ENCODE data around the gene APAF1.

Gene APAF1

DNA sequence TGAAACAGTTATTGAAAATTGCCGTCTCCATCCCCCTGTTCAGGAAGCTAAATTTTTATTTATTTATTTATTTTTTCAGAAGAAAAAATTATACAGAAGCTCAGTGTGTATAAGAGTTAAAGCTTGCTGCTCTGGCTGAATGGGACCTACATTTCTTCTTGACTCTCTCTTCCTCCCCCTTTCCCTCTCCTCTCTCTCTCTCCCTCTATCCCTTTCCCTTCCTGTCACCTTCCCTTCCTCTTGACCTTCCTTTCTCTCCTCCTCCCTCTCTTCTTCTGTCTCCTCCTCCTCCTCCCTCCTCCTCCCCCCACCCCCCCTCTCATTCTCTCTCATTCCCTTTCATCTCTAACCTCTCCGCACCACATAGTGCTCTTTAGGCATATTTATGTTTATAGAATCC lies 39.1 kb downstream of the APAF1 start:
- TF ChIP-seq, protein P1, sequence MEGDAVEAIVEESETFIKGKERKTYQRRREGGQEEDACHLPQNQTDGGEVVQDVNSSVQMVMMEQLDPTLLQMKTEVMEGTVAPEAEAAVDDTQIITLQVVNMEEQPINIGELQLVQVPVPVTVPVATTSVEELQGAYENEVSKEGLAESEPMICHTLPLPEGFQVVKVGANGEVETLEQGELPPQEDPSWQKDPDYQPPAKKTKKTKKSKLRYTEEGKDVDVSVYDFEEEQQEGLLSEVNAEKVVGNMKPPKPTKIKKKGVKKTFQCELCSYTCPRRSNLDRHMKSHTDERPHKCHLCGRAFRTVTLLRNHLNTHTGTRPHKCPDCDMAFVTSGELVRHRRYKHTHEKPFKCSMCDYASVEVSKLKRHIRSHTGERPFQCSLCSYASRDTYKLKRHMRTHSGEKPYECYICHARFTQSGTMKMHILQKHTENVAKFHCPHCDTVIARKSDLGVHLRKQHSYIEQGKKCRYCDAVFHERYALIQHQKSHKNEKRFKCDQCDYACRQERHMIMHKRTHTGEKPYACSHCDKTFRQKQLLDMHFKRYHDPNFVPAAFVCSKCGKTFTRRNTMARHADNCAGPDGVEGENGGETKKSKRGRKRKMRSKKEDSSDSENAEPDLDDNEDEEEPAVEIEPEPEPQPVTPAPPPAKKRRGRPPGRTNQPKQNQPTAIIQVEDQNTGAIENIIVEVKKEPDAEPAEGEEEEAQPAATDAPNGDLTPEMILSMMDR (conservative IDR thresholded peaks at IDR 0.05; ENCODE audit: control insufficient read depth, insufficient read depth, low read depth, low read length), result no peak
- DNase-seq (ENCODE audit: low read depth), result no peak
- H3K4me3 ChIP-seq (ENCODE audit: control insufficient read depth, low read depth, low read length), result no peak overlapping the region

DNA sequence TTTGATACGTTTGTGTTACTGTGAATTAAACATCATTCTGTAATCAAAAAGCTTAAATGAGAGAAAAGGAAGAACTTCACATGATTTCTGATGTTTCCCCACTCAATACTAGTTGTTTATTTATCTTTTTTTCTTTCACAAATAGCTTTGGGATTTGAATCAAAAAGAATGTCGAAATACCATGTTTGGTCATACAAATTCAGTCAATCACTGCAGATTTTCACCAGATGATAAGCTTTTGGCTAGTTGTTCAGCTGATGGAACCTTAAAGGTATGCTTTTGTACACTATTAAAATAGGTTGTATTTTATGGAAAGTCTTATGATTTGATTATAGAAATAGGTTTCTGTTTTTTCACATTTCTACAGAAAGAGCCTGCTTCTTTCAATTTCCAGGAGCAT lies 41.5 kb downstream of the APAF1 start:
- H3K4me3 ChIP-seq (ENCODE audit: control insufficient read depth, low read depth, low read length), result no peak overlapping the region
- DNase-seq (ENCODE audit: low read depth), result peak; percentile 22
- TF ChIP-seq, protein P1 (conservative IDR thresholded peaks at IDR 0.05; ENCODE audit: control insufficient read depth, insufficient read depth, low read depth, low read length), result no peak

DNA sequence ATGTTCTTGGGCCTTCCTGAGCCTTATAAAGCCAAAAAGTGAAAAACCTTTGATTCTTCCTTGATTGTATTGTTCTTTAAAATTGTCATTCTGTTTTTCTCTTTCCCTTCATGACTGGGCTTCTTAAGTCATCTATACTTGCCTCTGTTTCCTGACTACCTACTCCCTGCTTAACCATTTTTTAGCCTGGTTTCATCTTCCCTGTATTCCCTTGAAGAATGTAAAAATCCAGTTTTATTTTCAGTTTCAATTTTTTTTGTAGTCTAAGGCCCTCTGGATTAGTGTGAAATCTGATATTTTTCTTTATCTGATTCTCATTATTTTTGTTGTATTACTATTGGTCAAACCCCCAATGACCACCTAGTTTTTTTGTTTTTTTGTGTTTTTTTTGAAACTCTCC lies 46.3 kb downstream of the APAF1 start:
- DNase-seq (ENCODE audit: low read depth), result no peak
- no peak overlapping the region for H3K4me3 ChIP-seq (ENCODE audit: control insufficient read depth, low read depth, low read length)
- TF ChIP-seq, protein P1 (conservative IDR thresholded peaks at IDR 0.05; ENCODE audit: control insufficient read depth, insufficient read depth, low read depth, low read length), result no peak

DNA sequence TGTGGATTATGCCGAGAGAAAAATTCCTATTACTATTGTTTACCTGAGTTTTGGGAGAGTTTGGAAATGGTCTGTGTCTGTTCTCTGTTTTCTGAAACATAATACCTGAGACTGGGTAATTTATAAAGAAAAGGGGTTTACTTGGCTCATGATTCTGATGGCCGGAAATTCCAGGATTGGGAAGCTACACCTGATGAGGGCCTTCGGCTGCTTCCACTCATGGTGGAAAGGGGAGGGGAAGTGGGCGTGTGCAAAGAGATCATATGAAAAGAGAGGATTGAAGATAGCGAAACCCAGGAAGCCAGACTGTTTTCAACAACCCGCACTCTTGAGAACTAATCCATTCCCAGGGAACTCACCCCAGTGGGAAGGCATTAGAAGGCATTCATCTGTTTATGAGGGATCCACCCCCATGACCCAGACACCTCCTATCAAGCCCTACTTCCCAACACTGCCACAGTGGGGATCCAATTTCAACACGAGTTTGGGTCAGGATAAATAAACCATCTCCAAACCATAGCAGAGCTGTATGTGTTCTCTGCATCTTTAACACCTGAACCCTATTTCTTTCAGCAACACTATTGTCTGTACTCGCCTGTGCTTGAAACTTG lies 51.1 kb downstream of the APAF1 start:
- DNase-seq (ENCODE audit: low read depth), result no peak
- TF ChIP-seq, protein P1 (conservative IDR thresholded peaks at IDR 0.05; ENCODE audit: control insufficient read depth, insufficient read depth, low read depth, low read length), result no peak
- H3K4me3 ChIP-seq (ENCODE audit: control insufficient read depth, low read depth, low read length), result no peak overlapping the region

DNA sequence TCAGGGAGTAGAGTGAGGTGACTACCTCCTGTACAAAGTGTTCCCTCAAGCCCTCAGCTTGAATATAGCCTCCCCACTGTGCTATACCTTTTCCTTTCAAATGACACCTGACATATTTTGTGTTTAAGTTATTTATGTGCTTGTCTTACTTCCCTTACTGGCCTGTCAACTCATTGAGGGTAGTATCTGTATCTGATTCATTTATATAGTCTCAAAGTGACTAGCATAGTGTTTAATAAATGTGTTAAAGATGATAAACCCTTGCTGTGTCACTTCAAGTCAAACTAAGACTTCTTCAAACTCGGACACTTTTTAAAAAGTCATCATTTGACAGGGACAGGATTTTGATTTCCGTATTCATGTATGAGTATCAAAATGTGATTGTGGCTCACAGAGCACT lies 52.1 kb downstream of the APAF1 start:
- TF ChIP-seq, protein P1 (conservative IDR thresholded peaks at IDR 0.05; ENCODE audit: control insufficient read depth, insufficient read depth, low read depth, low read length), result no peak
- H3K4me3 ChIP-seq (ENCODE audit: control insufficient read depth, low read depth, low read length), result no peak overlapping the region
- DNase-seq (ENCODE audit: low read depth), result no peak

DNA sequence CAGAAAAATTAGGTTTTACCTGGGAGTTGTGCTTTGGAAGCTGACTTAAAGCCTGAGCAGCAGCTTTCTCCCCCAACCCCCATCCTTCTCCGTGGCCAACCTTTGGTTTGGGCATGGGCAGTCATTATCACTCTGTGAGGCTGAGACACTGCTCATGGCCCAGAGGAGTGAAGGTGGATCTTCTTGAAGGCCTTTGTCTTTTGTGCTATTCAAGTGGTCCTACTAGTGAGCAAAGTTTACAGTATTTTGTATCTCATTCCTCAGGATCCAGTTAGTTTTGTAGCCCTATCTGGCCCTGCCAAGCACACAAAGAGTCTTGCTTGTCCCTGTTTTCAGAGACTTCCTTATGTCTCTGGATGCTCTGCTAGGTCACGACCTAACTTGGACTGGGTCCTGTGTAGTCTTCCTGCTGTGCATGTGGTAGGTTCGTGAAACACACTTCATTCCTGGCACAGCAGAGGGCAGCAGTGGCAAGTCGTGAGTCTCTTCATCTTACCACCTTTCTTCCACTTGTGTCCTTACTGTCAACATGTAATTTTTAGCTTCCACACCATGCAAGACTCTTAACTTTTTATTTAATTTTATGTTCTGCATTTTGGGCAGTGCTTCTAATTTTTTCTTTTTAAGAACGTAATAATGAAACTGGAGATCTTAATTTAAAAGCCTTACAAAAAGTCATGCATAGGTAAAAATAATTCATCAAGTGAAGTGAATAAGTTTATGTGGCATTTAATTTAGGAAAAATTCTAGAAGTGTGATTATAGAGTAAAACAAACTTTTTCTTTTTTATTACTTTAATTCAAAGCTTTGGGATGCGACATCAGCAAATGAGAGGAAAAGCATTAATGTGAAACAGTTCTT lies 53.7 kb downstream of the APAF1 start:
- TF ChIP-seq, protein P1 (conservative IDR thresholded peaks at IDR 0.05; ENCODE audit: control insufficient read depth, insufficient read depth, low read depth, low read length), result peak; percentile 76
- DNase-seq (ENCODE audit: low read depth), result peak; percentile 75
- H3K4me3 ChIP-seq (ENCODE audit: control insufficient read depth, low read depth, low read length), result no peak overlapping the region
